Measurements from ENCODE around the gene USF1. TPM values are rescaled to one million over a fixed set of nuclear protein-coding genes. Genes with fewer than 3 reads are reported as not detected.
"Not testable (repeated sequence)": the region's sequence is repeated elsewhere in the genome, so short reads cannot be mapped to it uniquely, and the experiment has no call there.

The USF1 gene
- total and polyA plus RNA-seq, 10 donors, result 113 to 339 (median 127) TPM

GRCh38 chr1:161068306-161069234 lies 22.8 kb upstream of the USF1 start:
- 14 to 22% (median 20%) methylated on average over 10 of the region's 10 CpGs for WGBS, 5 donors
- H3K4me3 ChIP-seq, result peak overlapping the region; percentile 43 to 96 (median 79)
- peak overlapping the region; percentile 73 to 99 (median 96) for H3K27ac ChIP-seq
- TF ChIP-seq POLR2AphosphoS5 (IDR thresholded peaks at IDR 0.05), result peak in 2 of 3 donors; percentile 80 to 90
- no peak for TF ChIP-seq POLR2A (IDR thresholded peaks at IDR 0.05)
- TF ChIP-seq, protein P1, sequence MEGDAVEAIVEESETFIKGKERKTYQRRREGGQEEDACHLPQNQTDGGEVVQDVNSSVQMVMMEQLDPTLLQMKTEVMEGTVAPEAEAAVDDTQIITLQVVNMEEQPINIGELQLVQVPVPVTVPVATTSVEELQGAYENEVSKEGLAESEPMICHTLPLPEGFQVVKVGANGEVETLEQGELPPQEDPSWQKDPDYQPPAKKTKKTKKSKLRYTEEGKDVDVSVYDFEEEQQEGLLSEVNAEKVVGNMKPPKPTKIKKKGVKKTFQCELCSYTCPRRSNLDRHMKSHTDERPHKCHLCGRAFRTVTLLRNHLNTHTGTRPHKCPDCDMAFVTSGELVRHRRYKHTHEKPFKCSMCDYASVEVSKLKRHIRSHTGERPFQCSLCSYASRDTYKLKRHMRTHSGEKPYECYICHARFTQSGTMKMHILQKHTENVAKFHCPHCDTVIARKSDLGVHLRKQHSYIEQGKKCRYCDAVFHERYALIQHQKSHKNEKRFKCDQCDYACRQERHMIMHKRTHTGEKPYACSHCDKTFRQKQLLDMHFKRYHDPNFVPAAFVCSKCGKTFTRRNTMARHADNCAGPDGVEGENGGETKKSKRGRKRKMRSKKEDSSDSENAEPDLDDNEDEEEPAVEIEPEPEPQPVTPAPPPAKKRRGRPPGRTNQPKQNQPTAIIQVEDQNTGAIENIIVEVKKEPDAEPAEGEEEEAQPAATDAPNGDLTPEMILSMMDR (IDR thresholded peaks at IDR 0.05 in 8 of 11, conservative IDR thresholded peaks at IDR 0.05 in 3 of 11), result peak in 2 of 11 experiments; percentile 10 to 19
- no peaks in the 10 kb centered on the region for H3K9me3 ChIP-seq
- H3K36me3 ChIP-seq, result peaks cover 0 to 36% (median 0%) of the 10 kb centered on the region in 6 donors
- DNase-seq, result peak; percentile 95
- peaks cover 16 to 83% (median 68%) of the 10 kb centered on the region in 6 donors for H3K4me1 ChIP-seq
- no peaks in the 10 kb centered on the region for H3K27me3 ChIP-seq (replicated peaks in 1 of 7)
- intact Hi-C loops (cut with DNase I; ENCODE audit: low total_unique reads), result no loop called here

DNA sequence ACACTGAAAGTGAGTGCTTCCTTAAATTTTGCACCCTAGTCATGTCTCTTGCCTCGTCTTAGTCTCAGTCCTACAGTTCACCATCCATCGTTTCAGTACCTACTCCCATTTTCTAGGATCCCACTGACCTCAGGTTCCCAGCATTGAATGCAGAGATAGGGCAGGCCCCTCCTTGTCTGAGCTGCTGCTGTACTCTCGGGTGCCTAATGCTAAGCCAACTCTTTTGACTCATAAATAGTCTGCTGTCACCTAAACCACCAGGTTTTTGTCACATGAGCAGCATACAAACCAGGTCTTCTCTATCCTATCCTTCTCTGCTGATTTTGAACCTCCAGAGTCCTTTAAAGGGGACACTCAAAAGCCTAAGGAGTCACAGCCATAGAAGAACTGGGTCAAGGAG lies 20.9 kb upstream of the USF1 start:
- no peak for DNase-seq
- Histone ChIP-seq H3K4me3 (peak overlapping the region in 4 of 8 donors; percentile 70 to 96 (median 79)), H3K27ac (peak overlapping the region in 6 of 8 donors; percentile 19 to 99 (median 96)), H3K4me1 (peaks cover 16 to 94% (median 75%) of the 10 kb centered on the region in 6 donors), H3K27me3 (replicated peaks in 1 of 7) (no peaks in the 10 kb centered on the region), H3K36me3 (peaks cover 0 to 53% (median 5%) of the 10 kb centered on the region in 6 donors), H3K9me3 (no peaks in the 10 kb centered on the region)
- 46 to 63% (median 46%) methylated on average over 3 of the region's 3 CpGs for WGBS, 5 donors
- intact Hi-C loops (cut with DNase I; ENCODE audit: low total_unique reads), result no loop called here
- TF ChIP-seq POLR2A (IDR thresholded peaks at IDR 0.05) (no peak), POLR2AphosphoS5 (IDR thresholded peaks at IDR 0.05) (no peak)
- TF ChIP-seq, protein P1 (IDR thresholded peaks at IDR 0.05 in 8 of 11, conservative IDR thresholded peaks at IDR 0.05 in 3 of 11), result no peak

GRCh38 chr1:161065681-161066080 lies 19.9 kb upstream of the USF1 start:
- peak overlapping the region in 2 of 8 donors; percentile 97 to 99 for H3K27ac ChIP-seq
- H3K36me3 ChIP-seq, result peaks cover 0 to 63% (median 9%) of the 10 kb centered on the region in 6 donors
- H3K4me1 ChIP-seq, result peaks cover 16 to 95% (median 80%) of the 10 kb centered on the region in 6 donors
- peak overlapping the region in 2 of 8 donors; percentile 70 to 80 for H3K4me3 ChIP-seq
- DNase-seq; intact Hi-C loops (cut with DNase I; ENCODE audit: low total_unique reads); H3K9me3 ChIP-seq; H3K27me3 ChIP-seq (replicated peaks in 1 of 7): not testable (repeated sequence)
- 91 to 97% (median 95%) methylated on average over 7 of the region's 7 CpGs for WGBS, 5 donors

- 68 to 79% (median 74%) methylated on average over 6 of the region's 6 CpGs for WGBS, 5 donors
- Histone ChIP-seq H3K4me1 (peaks cover 16 to 97% (median 75%) of the 10 kb centered on the region in 6 donors), H3K36me3 (peaks cover 0 to 80% (median 22%) of the 10 kb centered on the region in 6 donors), H3K27ac (peak overlapping the region in 1 of 8 donors; percentile 45), H3K4me3 (peak overlapping the region in 1 of 8 donors; percentile 13)
- H3K27me3 ChIP-seq (replicated peaks in 1 of 7); H3K9me3 ChIP-seq; DNase-seq; intact Hi-C loops (cut with DNase I; ENCODE audit: low total_unique reads): not testable (repeated sequence)
These were observed 18.2 kb upstream of the USF1 start for GRCh38 chr1:161063936-161064335.

DNA sequence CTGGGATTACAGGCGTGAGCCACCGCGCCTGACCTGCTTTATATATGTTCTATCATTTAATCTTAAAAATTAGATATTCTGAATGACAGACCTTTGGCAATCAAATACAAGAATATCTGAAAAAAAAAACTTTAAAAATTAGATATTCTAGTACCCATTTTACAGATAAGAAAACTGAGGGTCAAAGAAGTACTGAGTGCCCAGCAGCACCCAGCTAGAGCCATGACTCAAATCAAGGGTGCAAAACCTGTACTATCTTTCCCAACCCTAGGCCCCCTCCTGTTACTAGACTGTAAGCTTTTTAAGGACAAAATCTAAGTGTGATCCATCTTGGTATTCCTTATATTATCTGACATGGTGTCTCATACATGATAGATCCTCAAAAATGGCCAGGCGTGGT lies 15.6 kb upstream of the USF1 start:
- Histone ChIP-seq H3K4me3 (no peak overlapping the region), H3K4me1 (peaks cover 6 to 93% (median 55%) of the 10 kb centered on the region in 6 donors), H3K36me3 (peaks cover 0 to 95% (median 43%) of the 10 kb centered on the region in 6 donors), H3K9me3 (no peaks in the 10 kb centered on the region), H3K27ac (no peak overlapping the region), H3K27me3 (replicated peaks in 1 of 7) (no peaks in the 10 kb centered on the region)
- intact Hi-C loops (cut with DNase I; ENCODE audit: low total_unique reads), result no loop called here
- TF ChIP-seq POLR2A (IDR thresholded peaks at IDR 0.05) (no peak), POLR2AphosphoS5 (IDR thresholded peaks at IDR 0.05) (no peak)
- TF ChIP-seq, protein P1 (IDR thresholded peaks at IDR 0.05 in 8 of 11, conservative IDR thresholded peaks at IDR 0.05 in 3 of 11), result no peak
- no peak for DNase-seq
- WGBS, 5 donors, result 89 to 99% (median 96%) methylated on average over 4 of the region's 4 CpGs

All from spleen (tissue), 11 donors.